HG03045 (cell line): ENCODE data around the gene CSRP1.
"Not testable (repeated sequence)": the region's sequence is repeated elsewhere in the genome, so short reads cannot be mapped to it uniquely, and the experiment has no call there.

ENCODE experiments used
- ATAC-seq: cut with Tn5 transposase; IDR thresholded peaks from one replicate; pipeline ENCODE4 v1.9.1; 2021; ENCODE audit warnings: mild to moderate bottlenecking, moderate library complexity; ENCODE audit not compliant: unreplicated experiment

Gene CSRP1

GRCh38 chr1:201481761-201482493 is 25.0 kb downstream of the CSRP1 start:
- ATAC-seq: peak; percentile 76

DNA sequence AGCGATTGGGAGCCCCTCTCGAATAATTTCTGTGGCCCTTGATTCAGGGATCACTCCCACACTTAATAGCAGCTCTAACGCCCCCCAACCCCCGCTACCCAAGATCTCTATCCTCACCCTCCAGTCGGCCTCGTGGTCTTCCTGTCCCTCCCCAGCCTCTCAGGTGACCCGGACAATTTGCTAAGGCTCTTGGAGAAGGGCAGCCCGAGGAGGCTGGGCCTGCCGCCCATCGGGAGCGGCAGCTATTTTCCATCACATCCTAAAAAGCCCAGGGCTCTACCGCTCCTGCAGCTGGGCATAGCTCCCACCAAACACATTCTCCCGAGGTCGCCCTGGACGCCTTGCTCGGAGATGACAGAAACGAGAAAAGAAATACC is 25.9 kb downstream of the CSRP1 start:
- no peak for ATAC-seq

- peak; percentile 50 for ATAC-seq
Measured at GRCh38 chr1:201480231-201481003, 26.5 kb downstream of the CSRP1 start.

DNA sequence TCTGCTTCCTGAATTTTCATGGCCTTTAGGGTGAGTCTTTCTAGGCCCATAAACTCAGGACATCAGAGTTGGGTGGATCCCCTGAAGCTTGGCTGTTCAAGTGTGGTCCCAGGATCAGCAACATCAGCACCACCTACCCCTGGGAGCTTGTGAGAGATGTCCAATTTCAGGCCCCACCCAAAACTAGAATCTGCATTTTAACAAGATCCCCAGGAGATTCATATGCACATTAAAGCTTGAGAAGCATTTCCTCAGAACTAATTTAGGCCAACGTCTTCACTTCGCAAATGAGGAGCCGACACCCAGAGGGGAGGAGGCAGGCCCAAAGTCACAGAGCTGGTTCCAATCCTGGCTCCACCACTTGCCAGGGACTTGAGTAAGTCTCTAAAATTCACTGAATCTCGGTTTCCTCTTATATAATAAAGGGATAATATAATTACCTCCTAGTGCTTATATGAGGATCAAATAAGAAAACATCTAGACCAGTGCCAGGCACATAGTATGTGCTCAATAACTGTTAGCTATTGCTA is 27.7 kb downstream of the CSRP1 start:
- no peak for ATAC-seq

DNA sequence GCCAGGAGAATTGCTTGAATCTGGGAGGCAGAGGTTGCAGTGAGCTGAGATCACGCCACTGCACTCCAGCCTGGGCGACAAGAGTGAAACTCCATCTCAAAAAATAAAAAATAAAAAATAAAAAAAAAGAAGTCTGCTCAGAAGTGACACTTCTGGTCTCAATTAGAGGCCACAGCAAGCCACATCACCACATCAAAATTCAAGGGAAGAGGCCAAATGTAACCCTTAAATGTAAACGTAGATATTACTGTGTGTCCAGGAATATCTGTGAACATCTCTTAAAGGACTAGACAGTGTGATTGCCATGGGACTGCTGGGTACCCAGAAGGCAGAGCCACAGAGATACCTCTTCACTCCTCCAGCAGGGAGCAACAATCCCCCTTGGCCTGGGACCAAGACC is 28.3 kb downstream of the CSRP1 start:
- ATAC-seq: not testable (repeated sequence)

GRCh38 chr1:201476670-201477344 is 30.1 kb downstream of the CSRP1 start:
- no peak for ATAC-seq

DNA sequence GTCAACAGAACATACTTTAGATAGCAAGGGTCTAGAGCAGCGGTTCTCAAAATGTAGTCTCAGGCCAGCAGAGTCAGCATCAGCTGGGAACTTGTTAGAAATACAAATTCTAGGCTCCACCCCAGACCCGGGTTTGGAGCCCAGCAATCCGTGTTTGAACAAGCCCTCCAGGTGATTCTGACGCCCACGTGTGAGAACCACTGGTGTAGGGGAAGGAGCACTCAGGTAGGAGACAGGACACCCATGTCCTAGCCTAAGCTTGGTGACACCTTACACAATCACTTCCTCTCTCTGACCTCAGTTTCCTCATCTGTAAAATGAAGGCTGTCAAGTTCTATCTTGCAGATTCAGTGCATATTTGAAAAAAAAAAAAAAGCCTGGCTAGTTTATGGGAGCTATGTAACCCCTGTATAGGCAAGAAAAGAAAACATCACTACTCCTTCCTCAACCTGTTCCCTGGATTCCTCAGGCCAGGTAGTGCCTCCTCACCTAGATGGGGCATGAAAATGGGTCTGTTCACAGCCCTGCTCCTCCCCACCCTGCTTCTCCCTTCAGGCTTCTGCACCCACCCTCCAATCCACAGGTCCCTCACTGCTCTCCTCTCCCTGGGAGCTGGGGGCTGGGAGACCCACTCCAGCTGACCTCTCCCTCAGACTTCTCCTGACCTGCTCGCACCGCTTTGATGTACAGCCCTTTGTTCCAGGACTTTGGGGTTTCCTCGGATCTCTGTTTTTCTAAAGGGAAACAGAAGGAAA is 30.8 kb downstream of the CSRP1 start:
- no peak for ATAC-seq

DNA sequence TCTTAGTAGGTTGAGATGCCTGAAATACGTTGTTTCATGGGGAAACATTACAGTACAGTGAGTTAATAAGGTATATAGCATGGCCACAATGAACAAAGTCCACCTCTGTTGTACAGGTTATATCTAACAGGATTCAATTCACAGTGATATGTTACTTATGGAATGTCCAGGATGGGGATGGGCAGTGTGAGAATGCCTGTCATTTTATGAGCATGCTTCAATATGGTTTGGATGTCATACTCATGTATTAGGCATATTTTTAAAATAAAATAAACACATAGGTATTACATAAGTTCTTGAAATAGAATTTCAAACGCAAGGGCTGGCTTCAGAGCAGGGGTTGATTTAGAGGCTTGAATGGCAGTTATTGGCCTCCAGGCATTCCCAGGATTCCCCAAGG is 31.8 kb downstream of the CSRP1 start:
- ATAC-seq: no peak

DNA sequence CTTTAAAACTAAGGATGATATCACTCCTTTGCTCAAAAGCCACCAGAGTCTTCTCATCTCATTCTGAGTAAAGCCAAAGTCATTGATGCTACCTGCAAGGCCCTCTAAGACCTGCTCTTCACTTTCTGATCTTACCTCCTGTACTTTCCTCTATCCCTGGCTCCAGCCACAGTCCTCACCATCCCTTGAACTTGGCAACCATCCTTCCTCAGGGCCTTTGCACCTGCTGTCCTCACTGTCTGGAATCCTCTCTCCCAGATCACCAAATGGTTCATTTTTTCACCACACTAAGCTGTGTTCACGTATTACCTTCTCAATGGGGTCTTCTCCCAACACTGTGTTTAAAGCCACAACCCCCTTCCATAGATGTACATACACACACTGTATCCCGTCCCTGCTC is 33.6 kb downstream of the CSRP1 start:
- no peak for ATAC-seq

GRCh38 chr1:201472321-201472720 is 34.6 kb downstream of the CSRP1 start:
- not testable (repeated sequence) for ATAC-seq

- ATAC-seq: no peak
Measured at GRCh38 chr1:201471772-201472171, 35.2 kb downstream of the CSRP1 start.

GRCh38 chr1:201470581-201470980 is 36.3 kb downstream of the CSRP1 start:
- no peak for ATAC-seq

- ATAC-seq: no peak
Measured at GRCh38 chr1:201469645-201470074, 37.3 kb downstream of the CSRP1 start.

- ATAC-seq: peak; percentile 75
Measured at GRCh38 chr1:201468844-201469644, 37.9 kb downstream of the CSRP1 start, which contains the start of gene PHLDA3. TSS of gene PHLDA3 (minus strand) at chr1:201469188. CDS start at chr1:201468786, 402 bp downstream.

- peak; percentile 43 for ATAC-seq
Measured at GRCh38 chr1:201468501-201468843, 38.5 kb downstream of the CSRP1 start.

GRCh38 chr1:201466492-201466891 is 40.4 kb downstream of the CSRP1 start:
- ATAC-seq: no peak

- no peak for ATAC-seq
Measured at GRCh38 chr1:201465698-201466290, 41.1 kb downstream of the CSRP1 start.

- no peak for ATAC-seq
Measured at GRCh38 chr1:201463071-201463552, 43.8 kb downstream of the CSRP1 start.

- no peak for ATAC-seq
Measured at GRCh38 chr1:201461645-201462441, 45.1 kb downstream of the CSRP1 start.
